CD1c-positive myeloid dendritic cell (primary cell): ENCODE results near the gene MORN1.
"Not testable (repeated sequence)": the region's sequence is repeated elsewhere in the genome, so short reads cannot be mapped to it uniquely, and the experiment has no call there.

Source experiments
- DNase-seq: peaks from one replicate; pipeline ENCODE4 v3.0.0-alpha.2; 2016; ENCODE audit errors: extremely low spot score

MORN1 gene

GRCh38 chr1:2339206-2340085 lies 51.9 kb downstream of the MORN1 start:
- DNase-seq: no peak

GRCh38 chr1:2337501-2337900 lies 53.9 kb downstream of the MORN1 start:
- DNase-seq: no peak

DNA sequence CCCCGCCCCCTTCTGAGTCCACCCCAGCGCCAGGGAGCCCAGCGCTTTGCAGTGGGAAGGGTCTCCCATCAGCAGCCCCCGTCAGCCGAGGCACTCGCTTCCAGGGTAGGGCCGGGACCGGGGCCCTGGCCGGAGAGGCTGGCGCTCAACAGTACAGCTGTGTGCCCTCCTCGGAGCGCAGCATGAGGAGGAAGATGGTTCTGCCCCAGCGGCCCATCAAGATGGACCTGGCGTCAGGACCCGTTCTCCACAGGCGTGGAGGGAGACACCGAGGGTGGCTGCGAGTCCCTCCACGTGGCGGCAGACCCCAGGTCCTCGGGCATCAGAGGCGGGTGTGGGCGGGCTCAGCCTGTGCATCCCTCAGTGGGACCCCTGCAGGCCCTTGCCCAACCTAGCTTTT lies 54.3 kb downstream of the MORN1 start:
- no peak for DNase-seq

- no peak for DNase-seq
Measured at GRCh38 chr1:2336499-2336898, 54.9 kb downstream of the MORN1 start.

DNA sequence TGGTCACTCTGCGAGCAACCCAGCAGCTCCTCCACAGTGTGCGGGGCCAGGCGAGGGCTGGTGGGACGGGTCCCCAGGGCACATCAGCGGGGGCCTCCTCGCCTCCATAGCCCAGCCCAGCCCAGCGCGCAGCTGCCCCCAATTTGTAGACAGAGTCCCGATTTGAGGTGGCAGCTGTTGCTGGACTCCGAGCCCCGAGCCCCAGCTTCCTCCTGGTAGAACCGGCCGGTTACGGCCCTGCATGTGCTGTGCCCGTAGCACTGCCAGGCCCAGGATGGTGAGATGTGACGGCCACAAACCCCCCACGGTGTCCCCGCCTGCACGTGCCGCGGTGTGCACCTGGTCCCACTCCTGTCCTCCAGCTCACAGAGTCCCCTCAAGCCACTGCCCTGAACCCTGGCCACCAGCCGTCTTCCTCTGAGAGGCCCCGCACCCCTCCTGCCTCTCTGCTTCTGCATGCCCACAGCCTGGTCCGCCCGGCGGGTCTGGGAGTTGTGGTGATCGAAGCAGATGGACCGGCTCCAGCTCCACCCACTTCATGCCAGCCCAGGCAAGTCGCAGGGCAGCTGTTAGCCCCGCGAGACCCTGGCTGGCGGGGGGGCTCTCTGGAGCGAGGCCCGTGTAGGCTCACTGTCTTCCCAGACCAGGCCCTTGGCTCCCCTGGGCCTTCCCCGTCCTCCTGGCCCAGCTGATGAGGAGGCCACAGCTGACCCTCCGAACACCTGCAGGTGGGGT lies 55.5 kb downstream of the MORN1 start:
- no peak for DNase-seq

GRCh38 chr1:2334883-2335534 lies 56.3 kb downstream of the MORN1 start:
- DNase-seq: no peak

GRCh38 chr1:2334366-2334765 lies 57.0 kb downstream of the MORN1 start:
- DNase-seq: no peak

- not testable (repeated sequence) for DNase-seq
Measured at GRCh38 chr1:2331580-2331979, 59.8 kb downstream of the MORN1 start.

GRCh38 chr1:2331200-2331544 lies 60.2 kb downstream of the MORN1 start:
- DNase-seq: no peak

- no peak for DNase-seq
Measured at GRCh38 chr1:2330519-2331199, 60.7 kb downstream of the MORN1 start.

DNA sequence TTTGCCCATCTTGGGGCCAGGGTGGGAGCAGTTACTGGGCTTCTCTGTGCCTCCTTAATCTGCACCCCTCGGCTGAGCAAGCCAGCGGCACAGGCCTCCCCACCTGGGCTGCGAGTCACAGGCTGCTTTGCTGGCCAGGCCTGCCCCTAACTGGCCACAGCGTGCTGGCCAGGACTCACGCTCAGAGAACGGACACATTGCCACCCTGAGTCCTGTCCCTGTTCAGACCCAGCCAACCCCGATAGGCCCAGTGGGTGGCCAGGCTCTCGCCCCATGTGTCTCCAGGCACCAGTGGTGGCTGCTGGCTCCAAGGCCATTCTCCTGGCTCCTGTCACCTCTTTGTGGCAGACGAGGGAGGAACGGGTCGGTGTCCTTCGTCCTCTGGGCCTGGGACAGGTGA lies 61.3 kb downstream of the MORN1 start:
- DNase-seq: no peak

DNA sequence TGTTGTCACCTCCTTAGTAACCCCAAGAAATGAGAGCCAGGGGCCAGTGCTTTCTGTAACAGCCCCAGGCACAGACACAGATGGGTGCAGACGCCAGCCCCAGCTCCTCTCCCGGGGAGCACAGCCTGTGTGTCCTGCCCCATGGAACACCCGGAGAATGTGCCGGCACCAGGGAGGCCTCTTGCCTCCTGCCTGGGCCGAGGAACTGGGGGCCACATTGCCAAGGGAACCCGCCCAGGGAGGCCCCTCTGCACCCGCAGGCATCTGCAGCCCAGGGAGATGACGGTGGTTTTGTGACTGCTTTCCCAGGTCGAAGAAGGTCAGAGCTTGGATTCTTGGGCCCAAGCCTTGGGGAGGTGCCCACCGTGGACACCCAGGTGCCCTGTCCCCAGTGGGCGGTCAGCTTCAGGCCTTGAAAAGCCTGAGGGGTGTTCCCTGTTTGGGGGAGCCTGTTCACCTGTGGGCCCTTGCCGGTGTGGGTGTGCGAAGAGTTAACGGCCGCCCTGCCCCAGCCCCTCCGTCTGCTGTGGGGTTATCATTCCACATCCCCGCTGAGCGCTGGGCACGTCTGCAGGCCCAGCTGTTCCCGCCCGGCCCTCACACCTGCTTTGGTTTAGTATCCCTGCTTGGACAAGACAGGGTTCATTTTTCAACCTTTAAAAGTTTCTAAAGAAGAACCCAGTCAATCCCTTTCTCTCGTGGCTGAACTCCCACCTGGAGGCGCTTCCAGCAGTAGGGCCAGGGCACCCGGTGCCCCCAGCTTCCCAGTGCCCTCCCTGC lies 62.5 kb downstream of the MORN1 start:
- no peak for DNase-seq

DNA sequence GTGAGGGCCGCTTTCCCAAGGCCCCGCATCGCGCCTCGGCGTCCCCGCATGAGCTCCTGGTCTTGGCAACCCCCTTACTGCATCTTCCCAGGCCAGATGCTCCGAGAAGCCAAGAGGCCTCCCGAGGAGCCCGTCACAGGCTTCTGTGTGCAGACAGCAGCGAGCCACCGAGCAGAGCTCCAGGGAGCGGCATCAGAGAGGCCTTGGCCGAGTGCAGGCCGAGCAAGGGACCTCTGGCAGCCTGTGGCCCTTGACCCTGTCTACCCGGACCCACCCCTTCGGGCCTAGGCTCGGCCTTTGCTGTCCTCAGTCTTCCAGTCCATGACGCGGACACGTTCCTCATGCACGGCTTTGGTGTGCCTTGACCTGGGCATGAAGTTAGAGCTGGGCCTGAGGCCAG lies 63.5 kb downstream of the MORN1 start:
- no peak for DNase-seq

DNA sequence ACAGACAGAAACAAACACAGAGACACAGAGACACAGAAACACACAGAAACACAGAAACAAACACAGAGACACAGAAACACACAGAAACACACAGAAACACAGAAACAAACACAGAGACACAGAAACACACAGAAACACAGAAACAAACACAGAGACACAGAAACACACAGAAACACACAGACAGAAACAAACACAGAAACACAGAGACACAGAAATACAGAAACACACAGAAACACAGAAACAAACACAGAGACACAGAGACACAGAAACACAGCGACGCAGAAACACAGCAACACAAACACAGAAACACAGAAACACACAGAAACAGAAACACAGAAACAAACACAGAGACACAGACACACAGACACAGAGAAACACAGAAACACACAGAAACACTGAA lies 64.2 kb downstream of the MORN1 start:
- not testable (repeated sequence) for DNase-seq

- no peak for DNase-seq
Measured at GRCh38 chr1:2326524-2326923, 64.8 kb downstream of the MORN1 start.

- DNase-seq: no peak
Measured at GRCh38 chr1:2324553-2325366, 66.6 kb downstream of the MORN1 start.

- DNase-seq: no peak
Measured at GRCh38 chr1:2323451-2323974, 67.8 kb downstream of the MORN1 start.

- DNase-seq: no peak
Measured at GRCh38 chr1:2322581-2323211, 68.7 kb downstream of the MORN1 start.

DNA sequence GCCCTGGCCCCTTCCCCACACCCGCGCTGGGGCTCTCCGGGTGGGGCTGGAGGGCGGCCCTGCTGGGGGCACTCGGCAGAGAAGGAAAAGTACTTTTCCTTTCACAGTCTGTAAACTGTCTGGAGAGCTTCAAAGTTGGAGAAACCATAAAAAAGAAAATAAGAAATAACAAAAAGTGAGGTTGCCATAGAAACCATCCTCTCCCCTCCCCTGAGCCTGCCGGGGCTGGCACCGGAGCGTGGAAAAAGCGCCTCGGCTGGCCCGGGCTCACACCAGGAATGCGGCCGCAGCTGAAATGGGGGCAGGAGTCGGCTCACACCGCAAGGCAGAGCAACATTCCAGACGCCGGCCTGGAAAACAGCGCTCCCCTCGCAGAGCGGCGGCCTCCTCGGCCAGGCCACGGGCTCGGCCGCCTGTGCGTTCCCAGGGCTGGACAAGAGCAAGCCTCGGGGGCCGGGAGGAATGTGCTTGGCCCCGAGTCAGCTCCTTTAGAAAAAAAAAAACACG lies 69.2 kb downstream of the MORN1 start:
- DNase-seq: no peak
